NCI-H748 treated with DMSO at 0.1 percent for 48 hours (cell line): ENCODE data around the gene PLA2G2D.

Experiments used
- DNase-seq: peaks from one replicate; lab custom pipeline; 2025; lab: John Stamatoyannopoulos, UW

The PLA2G2D gene, protein sequence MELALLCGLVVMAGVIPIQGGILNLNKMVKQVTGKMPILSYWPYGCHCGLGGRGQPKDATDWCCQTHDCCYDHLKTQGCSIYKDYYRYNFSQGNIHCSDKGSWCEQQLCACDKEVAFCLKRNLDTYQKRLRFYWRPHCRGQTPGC

DNA sequence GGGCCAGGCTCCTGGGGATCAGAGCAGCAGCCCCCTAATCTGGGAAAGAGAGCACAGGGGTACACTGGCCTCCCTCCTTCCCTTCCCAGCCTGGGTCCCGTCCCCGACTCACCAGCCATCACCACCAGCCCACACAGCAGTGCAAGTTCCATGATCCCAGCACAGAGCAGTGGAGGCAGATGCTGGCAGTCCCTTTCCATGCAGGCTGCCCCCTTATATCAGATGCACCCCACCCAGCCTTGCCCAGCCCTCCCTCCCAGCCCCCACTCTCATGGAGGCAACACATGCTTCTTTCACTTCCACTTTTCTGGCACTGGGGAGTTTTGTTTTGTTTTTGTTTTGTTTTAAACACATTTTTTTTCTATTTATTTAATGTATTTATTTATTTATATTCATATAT lies at the start of gene PLA2G2D:
PLA2G2D (minus strand) TSS at position 190 of the 400 bp plus-strand sequence; CDS start at position 152, 38 bp downstream.
- no peak for DNase-seq

DNA sequence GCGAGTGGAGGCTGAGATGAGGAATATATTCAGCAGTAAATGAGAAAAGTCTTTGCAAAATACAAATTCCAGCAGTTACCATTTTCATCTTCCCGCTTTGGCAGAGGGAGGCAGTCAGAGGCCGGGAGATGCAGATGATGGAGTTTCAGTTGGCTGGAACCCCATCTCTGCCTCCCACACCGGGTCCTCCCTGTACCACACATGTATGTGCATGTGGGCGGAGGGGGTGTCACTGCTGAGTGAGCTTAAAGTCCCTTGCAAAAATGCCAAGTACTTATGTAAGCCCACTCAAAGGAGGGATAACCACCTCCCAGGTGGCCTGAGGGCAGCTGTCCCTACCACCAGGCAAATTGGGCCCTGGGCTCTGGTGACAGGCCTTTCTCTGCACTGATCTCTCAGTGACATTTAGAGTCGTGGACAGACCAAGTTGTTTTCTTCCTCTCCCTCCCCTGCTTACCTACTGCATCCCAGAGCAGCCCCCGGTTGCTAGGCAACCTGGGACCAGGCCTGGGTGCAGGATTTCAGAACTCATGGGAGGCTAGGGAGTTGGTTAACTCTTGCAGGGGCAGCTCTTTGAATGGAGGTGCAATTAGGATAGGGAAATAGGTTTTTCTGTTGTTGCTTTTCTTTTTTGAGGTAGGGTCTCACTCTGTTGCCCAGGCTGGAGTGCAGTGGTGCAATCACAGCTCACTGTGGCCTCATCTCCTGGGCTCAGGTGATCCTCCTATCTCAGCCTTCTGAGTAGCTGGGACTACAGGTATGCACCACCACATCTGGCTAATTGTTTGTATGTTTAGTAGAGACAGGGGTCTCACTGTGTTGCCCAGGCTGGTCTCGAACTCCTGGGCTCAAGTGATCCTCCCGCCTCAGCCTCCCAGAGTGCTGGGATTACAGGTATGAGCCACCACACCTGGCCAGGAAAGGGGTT lies 49.5 kb upstream of the PLA2G2D start:
- no peak for DNase-seq

DNA sequence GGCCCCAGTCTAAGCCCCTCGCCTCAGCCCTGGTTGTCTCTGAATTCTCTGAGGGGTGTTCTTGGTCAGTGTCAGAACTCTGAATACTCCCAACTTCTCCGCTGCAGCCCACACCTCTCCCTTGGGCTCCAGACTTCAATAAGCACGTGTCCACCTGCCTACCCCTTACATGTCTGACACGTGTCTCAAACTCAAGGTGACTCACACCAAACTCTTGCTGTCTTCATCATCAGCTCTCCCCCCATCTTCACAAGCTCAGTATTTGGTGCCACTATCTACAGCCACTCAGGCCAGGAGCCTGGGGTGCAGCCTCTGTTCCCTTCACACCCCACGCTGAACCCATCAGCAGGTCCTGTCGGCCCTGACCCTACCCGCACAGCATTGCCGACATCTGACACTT lies 47.8 kb upstream of the PLA2G2D start:
- no peak for DNase-seq

DNA sequence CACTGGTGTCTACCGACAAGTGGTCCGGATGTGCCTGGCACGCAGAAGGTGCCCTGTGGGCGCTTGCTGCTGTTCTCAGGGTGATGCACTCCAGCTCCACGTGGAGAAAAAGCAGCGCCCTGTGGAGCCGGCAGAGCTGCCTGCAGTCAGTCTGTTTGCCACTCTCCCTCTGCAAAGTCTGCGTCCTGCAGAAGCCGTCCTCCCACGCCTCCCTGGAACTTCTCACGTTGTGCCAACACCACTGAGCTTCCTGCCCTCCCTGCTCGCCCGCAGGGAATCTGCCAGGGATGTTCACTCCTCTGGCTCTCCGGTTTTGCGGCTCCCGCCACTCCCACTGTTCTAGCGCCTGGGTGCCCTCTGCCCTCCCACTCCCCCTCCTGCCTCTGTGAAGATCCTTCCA lies 46.7 kb upstream of the PLA2G2D start:
- no peak for DNase-seq

DNA sequence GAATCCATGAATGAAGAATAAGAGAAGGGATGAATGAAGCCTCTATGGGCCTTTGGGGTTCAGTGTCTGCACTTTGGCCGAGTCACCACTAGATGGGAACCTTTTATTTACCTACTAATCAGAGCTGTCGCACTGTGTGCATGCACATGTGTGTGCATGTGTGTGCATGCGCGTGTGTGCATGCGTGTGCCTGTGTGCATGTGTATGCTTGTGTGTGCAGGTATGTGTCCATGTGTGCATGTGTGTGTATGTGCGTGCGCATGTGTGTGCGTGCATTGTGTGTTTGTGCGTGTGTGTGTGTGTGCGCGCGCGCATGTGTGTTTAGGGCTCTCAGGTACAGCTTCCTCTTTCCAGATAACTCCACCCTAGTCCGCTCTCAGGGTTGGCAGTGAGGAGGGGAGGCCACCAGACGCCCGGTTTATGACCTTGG lies 46.2 kb upstream of the PLA2G2D start:
- DNase-seq, result no peak

DNA sequence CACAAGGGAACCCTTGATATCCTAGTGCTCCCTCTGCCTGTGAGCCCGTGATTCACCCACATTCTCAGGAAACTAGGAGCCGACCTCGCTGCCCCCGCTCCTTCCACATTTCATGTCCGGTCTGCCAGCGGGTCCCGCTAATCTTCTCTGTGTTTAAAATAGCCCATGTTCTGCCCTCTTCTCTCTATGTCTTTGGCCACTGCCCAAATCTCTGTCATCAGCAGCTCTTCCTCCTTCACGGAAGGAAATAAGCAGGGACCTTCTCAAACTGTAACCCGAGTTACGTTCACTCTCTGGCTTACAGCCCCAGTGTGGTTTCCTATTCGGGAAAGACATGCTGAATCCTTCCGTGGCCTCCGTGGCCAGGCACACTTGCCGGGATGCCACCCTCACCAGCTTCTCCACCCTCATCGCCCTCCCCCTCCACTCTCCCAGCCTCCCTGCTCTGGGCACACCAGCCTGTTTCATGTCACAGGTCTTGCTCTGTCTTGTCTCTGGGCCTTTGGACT lies 45.4 kb upstream of the PLA2G2D start:
- DNase-seq, result no peak

DNA sequence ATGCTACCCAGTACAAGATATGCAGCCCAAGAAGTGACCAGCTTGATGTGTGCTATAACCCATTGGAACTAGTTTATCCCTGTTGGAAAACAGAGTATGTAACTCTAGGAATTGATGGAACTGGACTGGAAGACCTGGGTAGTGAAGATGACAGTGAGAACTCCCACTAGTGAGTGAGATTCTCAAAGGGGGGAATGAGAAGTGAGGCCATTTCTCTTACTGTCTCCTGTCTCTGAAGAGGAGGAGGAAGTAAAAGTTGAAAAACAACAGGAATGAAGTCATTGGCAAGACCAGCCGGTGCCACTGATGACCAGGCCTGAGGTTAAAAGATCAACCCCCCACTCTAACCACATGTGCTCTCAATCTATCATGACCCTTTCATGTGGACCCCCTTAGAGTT lies 40.7 kb upstream of the PLA2G2D start:
- DNase-seq, result no peak

DNA sequence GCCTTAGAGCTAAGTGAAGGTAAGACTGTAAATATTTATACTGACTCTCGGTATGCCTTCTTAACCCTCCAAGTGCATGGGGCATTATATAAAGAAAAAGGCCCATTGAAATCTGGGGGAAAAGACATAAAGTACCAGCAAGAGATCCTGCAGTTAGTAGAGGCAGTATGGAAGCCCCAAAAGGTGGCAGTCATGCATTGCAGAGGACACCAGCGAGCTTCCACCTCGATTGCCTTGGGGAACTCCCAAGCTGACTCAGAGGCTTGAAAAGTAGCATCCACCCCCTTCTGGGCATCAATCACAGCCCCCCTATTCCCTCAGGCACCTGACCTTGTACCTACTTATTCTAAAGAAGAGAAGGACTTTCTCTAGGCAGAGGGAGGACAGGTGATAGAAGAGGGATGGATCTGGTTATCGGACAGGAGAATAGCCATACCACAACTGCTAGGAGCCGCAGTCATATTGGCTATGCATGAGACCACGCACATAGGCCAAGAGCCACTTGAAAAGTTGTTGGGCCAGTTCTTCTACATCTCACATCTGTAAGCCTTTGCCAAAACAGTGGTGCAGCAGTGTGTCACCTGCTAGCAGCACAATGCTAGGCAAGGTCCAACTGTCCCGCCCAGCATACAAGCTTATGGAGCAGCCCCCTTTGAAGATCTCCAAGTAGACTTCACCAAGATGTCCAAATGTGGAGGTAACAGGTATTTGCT lies 39.2 kb upstream of the PLA2G2D start:
- no peak for DNase-seq

DNA sequence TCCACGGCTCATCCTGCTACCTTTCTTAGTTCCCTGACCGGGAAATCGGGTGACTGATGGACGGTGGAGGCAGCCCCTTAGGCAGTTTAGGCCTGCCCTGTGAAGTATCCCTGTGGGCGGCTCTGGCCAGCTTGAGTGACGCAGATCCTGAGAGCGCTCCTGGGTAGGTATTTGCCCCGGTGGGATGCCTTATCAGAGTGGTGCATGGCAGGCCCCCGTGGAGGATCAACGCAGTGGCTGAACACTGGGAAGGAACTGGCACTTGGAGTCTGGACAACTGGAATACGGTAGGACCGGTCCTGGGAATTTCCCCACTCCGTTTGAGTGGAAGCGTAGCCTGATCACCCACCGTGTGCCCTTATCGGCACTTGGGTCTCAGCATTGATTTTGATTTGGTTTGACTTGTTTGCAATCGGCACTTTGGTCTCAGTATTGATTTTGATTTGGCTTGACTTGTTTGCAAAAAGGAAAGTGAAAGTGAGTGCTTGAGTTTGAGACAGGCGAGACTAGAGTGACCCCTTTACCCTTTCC lies 35.0 kb upstream of the PLA2G2D start:
- DNase-seq, result no peak

DNA sequence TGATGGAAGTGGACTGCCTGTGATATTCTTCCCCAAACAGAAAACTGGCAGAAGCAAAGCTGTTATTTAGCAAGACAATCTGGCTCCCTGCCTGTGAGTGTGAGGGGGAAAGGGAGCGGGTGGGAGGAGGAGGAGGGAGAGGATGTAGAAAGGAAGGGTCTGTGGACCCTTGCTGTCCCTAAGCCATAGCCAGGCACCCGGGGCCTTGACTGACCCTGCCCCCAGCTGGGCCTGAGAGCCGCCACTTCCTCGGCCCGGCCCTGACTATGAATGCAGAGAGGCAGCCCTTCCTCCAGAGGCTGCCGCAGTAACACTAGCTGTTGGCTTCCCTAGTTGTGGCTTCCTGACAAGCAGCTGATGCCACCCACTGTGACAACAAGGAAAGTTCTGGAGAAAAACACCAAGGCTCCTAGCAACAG lies 33.7 kb upstream of the PLA2G2D start:
- DNase-seq, result no peak

DNA sequence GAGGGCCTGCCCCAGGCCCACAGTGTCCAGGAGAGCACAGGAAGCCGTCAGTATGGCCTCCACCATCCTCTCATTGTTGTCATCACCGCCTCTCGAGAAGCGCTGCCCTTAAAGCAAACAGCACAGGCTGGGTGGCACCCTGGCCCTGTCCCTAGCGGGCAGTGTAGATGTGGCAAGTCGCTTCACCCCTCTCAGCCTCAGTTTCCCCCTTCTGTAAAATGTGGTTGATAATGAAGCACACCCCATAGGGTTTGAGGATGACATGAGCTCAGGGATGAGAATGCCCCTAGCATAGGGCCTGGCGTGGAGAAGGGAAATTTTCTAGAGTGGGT lies 33.2 kb upstream of the PLA2G2D start:
- DNase-seq, result no peak

DNA sequence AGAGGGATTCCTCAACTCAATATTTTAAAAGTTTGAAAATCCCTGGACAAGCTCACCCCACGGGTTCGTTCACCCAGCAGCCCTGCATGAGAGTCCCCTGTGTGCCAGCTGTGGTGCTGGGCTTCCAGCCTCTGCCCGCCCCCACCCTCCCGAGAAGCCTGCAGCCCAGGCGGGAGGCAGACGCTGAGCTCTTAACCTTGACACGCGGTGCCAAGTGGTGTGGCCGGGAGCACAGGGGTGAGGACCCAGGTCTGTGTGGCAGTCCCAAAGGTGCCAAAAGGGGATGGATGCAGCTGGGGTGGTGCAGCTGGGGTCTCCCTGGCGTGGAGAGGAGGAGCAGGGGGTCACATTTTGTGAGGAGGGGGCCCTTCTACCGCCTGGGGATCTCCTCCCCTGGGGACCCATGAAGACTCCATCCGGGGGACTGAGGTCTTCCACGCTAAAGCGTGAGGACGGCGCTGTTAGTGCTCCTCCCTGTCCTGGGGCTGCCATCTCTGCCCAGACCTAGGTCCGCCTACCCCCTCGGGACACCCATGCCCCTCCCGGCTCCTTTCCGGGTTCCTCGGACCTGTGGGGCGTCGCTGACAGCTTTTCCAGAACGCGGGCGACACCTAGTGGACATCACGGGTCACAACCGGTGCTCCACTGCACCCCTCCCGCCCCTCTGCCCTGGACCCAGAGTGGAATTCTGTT lies 32.7 kb upstream of the PLA2G2D start:
- peak; percentile 26 for DNase-seq

DNA sequence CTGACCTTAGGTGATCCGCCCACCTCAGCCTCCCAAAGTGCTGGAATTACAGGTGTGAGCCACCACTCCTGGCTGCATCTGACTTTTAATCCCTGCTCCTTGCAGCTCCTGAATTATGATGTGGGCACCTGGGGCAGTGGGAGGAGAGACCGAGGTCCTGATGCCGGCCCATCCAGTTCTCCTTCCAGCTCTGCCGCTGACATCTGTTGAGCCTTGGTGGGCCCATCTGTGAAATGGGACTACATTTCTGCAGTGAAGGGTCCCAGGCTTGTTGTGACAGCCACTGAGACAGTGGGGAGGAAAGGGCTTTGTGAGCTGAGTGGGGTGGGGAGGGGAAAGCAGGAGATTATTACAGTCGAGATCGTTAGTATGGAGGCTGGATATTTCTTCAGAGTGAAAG lies 31.6 kb upstream of the PLA2G2D start:
- DNase-seq, result no peak

DNA sequence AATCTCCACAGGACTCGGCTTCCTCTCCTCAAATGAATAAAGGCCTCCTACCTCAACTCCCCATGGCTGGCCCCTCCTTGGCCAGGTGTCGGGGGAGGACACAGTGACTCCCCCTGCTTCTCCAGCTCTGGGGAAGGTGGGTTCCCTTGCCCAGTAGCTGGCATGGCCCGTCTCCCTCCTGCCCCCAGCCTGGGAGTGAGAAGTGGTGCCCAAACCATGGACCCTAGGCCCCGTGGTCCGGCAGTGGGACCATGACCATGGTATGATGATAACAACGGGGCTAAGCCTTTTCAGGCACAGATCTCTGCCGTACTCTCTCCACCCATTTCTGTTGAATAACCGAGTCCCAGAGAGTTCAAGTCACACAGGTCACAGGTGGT lies 31.0 kb upstream of the PLA2G2D start:
- DNase-seq, result no peak

DNA sequence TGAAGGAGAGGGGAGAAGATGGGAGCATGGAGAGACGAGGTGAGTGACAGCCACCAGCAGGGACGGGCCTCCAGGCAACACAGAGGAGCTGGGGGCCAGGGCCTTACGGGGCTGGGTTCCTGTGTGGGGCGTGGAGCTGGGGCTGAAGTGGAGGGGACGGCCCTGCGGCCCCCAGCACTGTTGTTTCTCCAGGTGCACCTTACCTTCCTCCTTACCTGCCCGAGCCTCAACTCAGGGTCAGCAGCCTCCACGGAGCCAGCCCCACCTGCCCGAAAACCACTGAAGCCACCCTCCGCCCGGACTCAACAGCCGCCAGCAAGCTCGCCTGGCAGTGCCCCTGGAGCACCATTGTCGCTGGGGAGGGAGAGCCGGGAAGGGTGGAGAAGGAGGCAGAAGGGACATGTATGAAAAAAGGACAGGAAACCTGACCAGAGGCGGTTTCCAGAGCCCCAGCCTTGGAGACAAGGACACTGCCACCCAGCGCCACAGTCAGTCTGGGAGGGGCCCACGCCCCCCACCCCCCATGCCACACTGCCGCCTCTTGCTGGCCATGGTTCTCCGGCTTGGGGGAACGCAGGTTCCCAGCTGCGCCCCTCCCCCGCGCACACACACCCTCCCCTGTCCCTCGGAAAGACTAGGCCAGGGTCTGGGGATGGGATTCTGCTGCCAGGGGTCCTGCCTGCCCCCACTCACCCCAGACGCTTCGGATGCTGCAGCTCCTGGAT lies 30.4 kb upstream of the PLA2G2D start:
- DNase-seq, result no peak

DNA sequence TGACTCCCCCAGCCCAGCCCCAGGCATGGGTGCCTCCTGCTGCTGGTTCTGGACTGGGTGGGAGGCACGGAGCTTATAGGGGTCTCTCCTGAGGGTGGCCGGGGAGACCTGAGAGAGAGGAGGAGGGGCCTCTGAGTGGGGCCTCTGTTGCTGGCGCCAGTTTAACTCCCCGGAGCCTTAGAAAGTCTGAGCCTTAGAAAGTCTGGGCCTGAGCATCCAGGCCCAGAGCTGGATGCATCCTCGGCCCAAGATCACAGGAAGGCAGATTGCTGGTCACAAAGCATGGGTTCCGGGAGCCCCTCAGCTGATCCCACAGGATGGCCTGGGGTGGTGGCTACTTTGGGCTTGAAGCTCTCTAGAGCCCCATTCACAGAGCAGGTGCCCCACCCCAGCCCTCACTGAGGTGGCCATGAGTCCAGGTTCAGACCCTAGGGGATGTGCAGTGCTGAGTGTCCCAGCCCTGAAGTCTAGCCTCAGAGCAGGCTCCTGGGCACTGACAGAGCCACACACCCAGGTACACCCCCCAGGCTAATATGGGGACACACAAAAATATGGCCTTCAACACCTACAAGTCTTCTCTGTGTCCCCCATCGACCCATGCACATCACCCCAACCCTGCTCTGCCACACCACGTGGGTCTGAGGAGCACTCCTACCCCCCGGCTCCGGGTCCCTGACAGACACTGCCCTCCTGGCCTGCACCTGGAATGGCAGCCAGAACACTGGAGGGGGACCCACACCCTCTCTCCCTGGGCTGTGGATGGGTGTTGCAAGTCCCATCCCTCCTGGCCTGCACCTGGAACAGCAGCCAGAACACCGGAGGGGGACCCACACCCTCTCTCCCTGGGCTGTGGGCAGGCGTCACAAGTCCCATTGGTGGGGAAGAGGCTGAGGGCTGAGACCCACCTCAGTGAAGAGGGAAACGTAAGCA lies 29.5 kb upstream of the PLA2G2D start:
- DNase-seq, result no peak

DNA sequence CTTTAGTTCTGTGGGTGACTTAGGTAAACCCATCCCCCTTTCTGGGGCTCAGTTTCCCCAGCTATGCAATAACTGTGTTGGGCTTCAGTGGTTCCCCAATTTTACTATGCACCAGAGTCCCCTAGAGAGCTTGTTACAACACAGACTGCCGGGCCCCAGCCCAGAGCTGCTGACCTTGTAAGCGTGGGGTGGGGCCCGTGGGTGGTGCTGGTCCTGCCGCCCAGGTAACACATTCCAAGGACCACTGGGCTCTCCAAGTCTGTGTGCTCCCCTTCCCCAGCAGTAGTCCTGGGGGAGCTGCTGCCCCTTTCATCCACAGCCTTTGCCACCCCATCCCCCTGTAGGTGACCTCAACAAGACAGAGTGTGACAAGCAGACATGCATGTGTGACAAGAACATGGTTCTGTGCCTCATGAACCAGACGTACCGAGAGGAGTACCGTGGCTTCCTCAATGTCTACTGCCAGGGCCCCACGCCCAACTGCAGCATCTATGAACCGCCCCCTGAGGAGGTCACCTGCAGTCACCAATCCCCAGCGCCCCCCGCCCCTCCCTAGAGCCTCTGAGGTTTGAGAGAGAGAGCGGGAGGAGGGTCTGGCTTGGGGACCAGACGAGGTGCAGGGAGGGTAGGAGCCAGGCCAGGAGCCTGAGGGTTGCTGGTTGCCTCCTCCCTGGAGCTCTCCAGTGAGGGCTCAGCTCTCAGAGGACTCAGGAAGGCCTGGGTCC lies 28.7 kb upstream of the PLA2G2D start:
- DNase-seq, result no peak

DNA sequence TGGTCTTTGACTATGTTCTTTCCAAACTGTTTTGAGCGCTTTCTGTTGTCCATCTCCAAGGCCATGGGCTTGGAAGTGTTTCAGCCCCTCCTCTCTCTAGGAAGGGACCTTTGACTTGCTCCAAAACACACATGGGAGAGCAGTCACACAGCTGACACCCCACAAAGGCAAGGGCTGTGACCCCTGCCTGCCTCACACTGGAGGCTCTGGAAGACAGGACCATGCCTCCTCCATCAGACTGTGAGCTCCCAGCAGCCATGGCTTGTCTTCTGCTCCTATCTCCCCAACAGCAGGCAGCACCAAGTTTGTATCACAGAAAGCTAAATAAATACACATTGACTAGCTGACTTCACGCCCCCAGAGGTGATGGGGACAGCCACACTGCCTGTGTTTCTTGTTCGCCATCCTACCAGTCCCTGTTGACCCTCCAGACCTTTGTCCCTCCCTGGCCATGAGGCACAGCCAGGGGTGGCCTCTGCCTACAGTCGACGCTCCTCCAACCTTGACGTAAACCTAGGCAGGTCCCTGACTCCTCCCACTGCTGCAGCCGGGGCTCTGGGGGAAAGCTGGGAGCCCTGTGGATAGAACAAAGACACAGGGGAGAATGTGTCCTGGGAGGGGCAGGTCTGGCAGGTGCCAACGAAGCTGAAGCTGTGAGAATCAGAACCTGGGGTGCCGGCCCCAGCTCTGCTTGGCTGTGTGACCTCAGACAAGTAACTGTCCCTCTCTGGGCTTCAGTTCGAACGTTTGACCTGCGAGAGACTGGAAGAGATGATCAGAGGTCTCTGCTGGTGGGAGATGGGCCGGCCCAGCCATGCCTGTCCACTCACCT lies 24.6 kb upstream of the PLA2G2D start:
- DNase-seq, result no peak

DNA sequence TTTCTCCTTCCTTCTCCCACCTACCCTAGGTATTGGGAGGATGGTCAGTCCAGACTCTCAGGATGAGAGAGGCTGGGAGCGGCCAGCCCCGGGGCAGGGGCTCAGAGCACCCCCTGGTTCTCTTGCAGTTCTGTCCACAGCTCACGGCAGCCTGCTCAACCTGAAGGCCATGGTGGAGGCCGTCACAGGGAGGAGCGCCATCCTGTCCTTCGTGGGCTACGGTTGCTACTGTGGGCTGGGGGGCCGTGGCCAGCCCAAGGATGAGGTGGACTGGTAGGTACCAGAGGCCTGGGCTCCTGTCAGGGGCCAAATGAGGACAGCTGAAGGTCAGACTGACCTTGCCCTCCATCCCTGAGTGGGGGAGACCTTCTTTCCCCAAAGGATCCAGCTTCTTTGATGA lies 24.0 kb upstream of the PLA2G2D start:
- DNase-seq, result no peak
